ENCODE results near the gene XYLT1. TPM values are rescaled to one million over a fixed set of nuclear protein-coding genes. Genes with fewer than 3 reads are reported as not detected.

Gene XYLT1
- total and polyA plus RNA-seq, 8 donors = 6.0 to 8.4 (median 7.3) TPM

DNA sequence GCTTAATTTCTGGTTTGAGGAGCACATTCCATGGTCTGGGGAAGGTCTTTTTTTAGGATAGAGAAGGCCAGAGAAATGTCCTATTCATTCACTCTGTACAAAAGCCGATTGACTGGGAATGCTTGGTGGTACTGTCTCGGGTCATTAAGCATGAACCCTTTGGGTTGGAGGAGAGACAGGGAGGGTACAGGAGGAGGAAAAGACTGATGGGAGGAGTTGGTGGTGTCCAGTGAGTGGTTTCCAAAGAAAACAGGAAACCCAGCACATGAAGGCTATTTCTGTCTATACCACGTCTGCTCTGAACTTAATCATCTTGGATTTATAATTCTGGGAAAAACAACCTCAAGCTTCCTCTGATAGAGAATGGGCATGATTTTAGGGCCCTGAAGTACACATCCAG is 111.9 kb downstream of the XYLT1 start:
- Histone ChIP-seq H3K27me3 (no peaks in the 10 kb centered on the region), H3K27ac (peak overlapping the region; percentile 58 to 68), H3K4me1 (peaks cover 0 to 57% of the 10 kb centered on the region in 2 donors), H3K4me3 (no peak overlapping the region), H3K36me3 (no peaks in the 10 kb centered on the region), H3K9me3 (no peaks in the 10 kb centered on the region)
- intact Hi-C loops (cut with DNase I) = no loop called here
- ATAC-seq = no peak
- TF ChIP-seq CTCF (IDR thresholded peaks at IDR 0.05) = no peak
- DNase-seq = no peak

GRCh38 chr16:17358355-17358754 is 112.4 kb downstream of the XYLT1 start:
- no peak for DNase-seq
- Histone ChIP-seq H3K27me3 (no peaks in the 10 kb centered on the region), H3K9me3 (no peaks in the 10 kb centered on the region), H3K36me3 (no peaks in the 10 kb centered on the region), H3K27ac (peak overlapping the region; percentile 58 to 68), H3K4me1 (peaks cover 0 to 57% of the 10 kb centered on the region in 2 donors), H3K4me3 (no peak overlapping the region)
- TF ChIP-seq CTCF (IDR thresholded peaks at IDR 0.05) = no peak
- intact Hi-C loops (cut with DNase I) = no loop called here
- no peak for ATAC-seq

DNA sequence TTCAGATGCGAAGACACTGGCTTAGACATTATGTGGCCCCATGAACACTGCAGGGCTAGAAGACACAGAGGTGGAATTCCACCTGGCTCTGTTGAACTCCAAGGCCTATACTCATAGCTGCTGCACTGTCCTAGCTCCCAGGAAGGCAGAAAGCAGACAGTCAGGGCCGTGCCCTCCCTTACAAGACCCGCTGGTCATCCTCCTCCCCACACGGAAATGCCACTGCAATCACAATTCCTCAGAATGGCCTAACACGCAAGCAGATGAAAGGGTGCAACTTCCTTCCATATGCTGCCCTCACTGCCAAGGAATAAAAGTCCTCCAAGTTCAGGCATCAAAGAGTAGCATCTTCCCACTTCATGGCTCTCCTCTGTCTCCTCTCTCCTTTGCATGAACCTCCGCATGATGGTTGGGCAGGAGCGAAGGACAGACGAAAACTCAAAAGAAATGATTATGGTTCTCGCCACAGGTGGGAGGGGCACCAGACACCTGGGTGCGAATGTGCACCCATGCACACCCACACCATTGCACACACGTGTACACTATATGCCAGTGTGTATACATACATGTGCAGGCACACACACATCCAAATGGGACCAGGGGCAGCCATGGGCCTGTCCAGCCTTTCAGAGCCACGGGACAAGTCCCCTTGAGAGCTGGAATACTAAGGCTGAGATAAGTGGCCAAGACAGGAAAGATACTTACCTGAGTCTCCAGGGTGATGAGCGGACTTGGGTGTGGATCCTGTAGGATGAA is 113.3 kb downstream of the XYLT1 start:
- H3K9me3 ChIP-seq = no peaks in the 10 kb centered on the region
- no peaks in the 10 kb centered on the region for H3K27me3 ChIP-seq
- no peak overlapping the region for H3K4me3 ChIP-seq
- H3K36me3 ChIP-seq = no peaks in the 10 kb centered on the region
- no peak for ATAC-seq
- peaks cover 0 to 57% of the 10 kb centered on the region in 2 donors for H3K4me1 ChIP-seq
- intact Hi-C loops (cut with DNase I) = no loop called here
- no peak for TF ChIP-seq CTCF (IDR thresholded peaks at IDR 0.05)
- H3K27ac ChIP-seq = peak overlapping the region in 1 of 2 donors; percentile 24
- DNase-seq = no peak

- no peak for ATAC-seq
- Histone ChIP-seq H3K27me3 (no peaks in the 10 kb centered on the region), H3K9me3 (no peaks in the 10 kb centered on the region), H3K36me3 (no peaks in the 10 kb centered on the region), H3K4me3 (no peak overlapping the region), H3K27ac (no peak overlapping the region), H3K4me1 (peaks cover 0 to 67% of the 10 kb centered on the region in 2 donors)
- TF ChIP-seq CTCF (IDR thresholded peaks at IDR 0.05) = no peak
- no peak for DNase-seq
- intact Hi-C loops (cut with DNase I) = no loop called here
Measured at GRCh38 chr16:17356243-17356933, 114.4 kb downstream of the XYLT1 start.

DNA sequence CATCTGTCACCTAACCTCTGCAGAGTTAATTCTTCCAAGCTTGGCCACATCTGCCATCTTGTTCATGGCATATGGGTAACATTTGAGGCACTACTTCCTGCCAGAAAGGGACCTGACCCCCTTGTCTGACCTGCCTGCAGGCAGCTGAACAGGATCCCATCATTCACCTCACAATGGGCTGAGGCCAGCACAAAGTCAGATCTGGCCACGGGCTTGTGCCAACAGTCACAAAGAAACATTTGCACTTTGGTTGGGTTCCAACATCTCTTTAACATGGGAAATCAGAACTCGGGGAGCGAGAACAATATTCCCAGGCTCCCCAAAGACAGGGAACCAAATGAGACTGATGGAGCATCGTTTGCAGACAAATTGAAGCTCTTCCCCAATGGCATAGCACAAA is 116.1 kb downstream of the XYLT1 start:
- Histone ChIP-seq H3K27ac (no peak overlapping the region), H3K4me1 (peaks cover 0 to 70% of the 10 kb centered on the region in 2 donors), H3K9me3 (no peaks in the 10 kb centered on the region), H3K36me3 (no peaks in the 10 kb centered on the region), H3K4me3 (no peak overlapping the region), H3K27me3 (no peaks in the 10 kb centered on the region)
- DNase-seq (no peak), ATAC-seq (no peak)
- TF ChIP-seq CTCF (IDR thresholded peaks at IDR 0.05) = no peak
- intact Hi-C loops (cut with DNase I) = no loop called here
